ENCODE measurements around the gene KDM8. TPM values are rescaled to one million over a fixed set of nuclear protein-coding genes. Genes with fewer than 3 reads are reported as not detected.
"Not testable (repeated sequence)": the region's sequence is repeated elsewhere in the genome, so short reads cannot be mapped to it uniquely, and the experiment has no call there.

The KDM8 gene
- polyA plus RNA-seq, 1 donor = 10.6 TPM

- DNase-seq = no peak
Measured at GRCh38 chr16:27241658-27242057, 38.3 kb downstream of the KDM8 start.

- DNase-seq = no peak
Measured at GRCh38 chr16:27242398-27242797, 39.1 kb downstream of the KDM8 start.

GRCh38 chr16:27242868-27243590, 39.7 kb downstream of the KDM8 start:
- peak; percentile 80 for DNase-seq

GRCh38 chr16:27243725-27244362, 40.5 kb downstream of the KDM8 start:
- no peak for DNase-seq

- DNase-seq = no peak
Measured at GRCh38 chr16:27244363-27244755, 41.0 kb downstream of the KDM8 start.

GRCh38 chr16:27245276-27246172, 42.2 kb downstream of the KDM8 start:
- no peak for DNase-seq

GRCh38 chr16:27246439-27246838, 43.1 kb downstream of the KDM8 start:
- no peak for DNase-seq

GRCh38 chr16:27247076-27247475, 43.8 kb downstream of the KDM8 start:
- DNase-seq = not testable (repeated sequence)

GRCh38 chr16:27248036-27248435, 44.7 kb downstream of the KDM8 start:
- no peak for DNase-seq

- not testable (repeated sequence) for DNase-seq
Measured at GRCh38 chr16:27248886-27249285, 45.6 kb downstream of the KDM8 start.

- DNase-seq = no peak
Measured at GRCh38 chr16:27251541-27252205, 48.3 kb downstream of the KDM8 start.

- no peak for DNase-seq
Measured at GRCh38 chr16:27252206-27252585, 48.9 kb downstream of the KDM8 start.

- no peak for DNase-seq
Measured at GRCh38 chr16:27253526-27253930, 50.2 kb downstream of the KDM8 start.

GRCh38 chr16:27254262-27254811, 51.0 kb downstream of the KDM8 start:
- no peak for DNase-seq

GRCh38 chr16:27256861-27257260, 53.5 kb downstream of the KDM8 start:
- no peak for DNase-seq

- no peak for DNase-seq
Measured at GRCh38 chr16:27257271-27257670, 53.9 kb downstream of the KDM8 start.

GRCh38 chr16:27258241-27258734, 55.0 kb downstream of the KDM8 start:
- DNase-seq = no peak

GRCh38 chr16:27259710-27260109, 56.4 kb downstream of the KDM8 start:
- DNase-seq = no peak

- not testable (repeated sequence) for DNase-seq
Measured at GRCh38 chr16:27262904-27263423, 59.6 kb downstream of the KDM8 start.

- no peak for DNase-seq
Measured at GRCh38 chr16:27264151-27264550, 60.8 kb downstream of the KDM8 start.

GRCh38 chr16:27265982-27266381, 62.7 kb downstream of the KDM8 start:
- no peak for DNase-seq

Measured in left kidney (tissue), 2 donors.